Right atrium auricular region (tissue), 2 donors: ENCODE results near the gene OR10H1. TPM values are rescaled to one million over a fixed set of nuclear protein-coding genes. Genes with fewer than 3 reads are reported as not detected.
"Not testable (repeated sequence)": the region's sequence is repeated elsewhere in the genome, so short reads cannot be mapped to it uniquely, and the experiment has no call there.

Source experiments
- DNase-seq: peaks from one replicate; pipeline ENCODE4 v3.0.0-alpha.2; 2019; ENCODE audit warnings: low spot score
- H3K27ac ChIP-seq, 2 donors: fragments of 200-600 bp; sonication (generic); 1 replicate in 1 of 2; 2 replicates in 1 of 2; pipeline ENCODE4 v1.5.1; 2016 to 2019
- H3K27me3 ChIP-seq, 2 donors: fragments of 200-600 bp; sonication (generic); one replicate each; pipeline versions ENCODE4 v1.5.1 to v1.6.0; 2017 to 2019
- H3K36me3 ChIP-seq: fragments of 200-600 bp; sonication (generic); one replicate; pipeline ENCODE4 v1.5.1; 2016
- H3K4me1 ChIP-seq, 2 donors: fragments of 200-600 bp; sonication (generic); one replicate each; pipeline versions ENCODE4 v1.5.1 to v1.6.0; 2017 to 2019
- H3K4me3 ChIP-seq, 2 donors: fragments of 200-600 bp; sonication (generic); 1 replicate in 1 of 2; 2 replicates in 1 of 2; pipeline ENCODE4 v1.5.1; 2017 to 2019; ENCODE audit warnings: mild to moderate bottlenecking in 1 of 2, moderate library complexity in 1 of 2
- H3K9me3 ChIP-seq, 2 donors: fragments of 200-600 bp; sonication (generic); one replicate each; pipeline ENCODE4 v1.5.1; 2019
- CTCF ChIP-seq, 2 donors: fragments of 200-600 bp; sonication (generic); IDR thresholded peaks; one replicate each; pipeline ENCODE4 v1.5.1; 2019; ENCODE audit warnings: antibody characterized with exemption in 2 of 2
- total RNA-seq, 2 donors: library from RNA; depleted of rRNA; stranded (reverse); fragments of >200 nt; gene quantifications; one replicate each; pipeline ENCODE4 v1.1.0, GENCODE V29; 2016

The OR10H1 gene
- total RNA-seq, 2 donors from 2014 or later = not detected

- DNase-seq = no peak
- H3K27ac ChIP-seq = no peak overlapping the region
- no peaks in the 10 kb centered on the region for H3K36me3 ChIP-seq
- H3K27me3 ChIP-seq = no peaks in the 10 kb centered on the region
- no peak for TF ChIP-seq CTCF (IDR thresholded peaks at IDR 0.05)
- H3K4me3 ChIP-seq = no peak overlapping the region
- H3K9me3 ChIP-seq = no peaks in the 10 kb centered on the region
- H3K4me1 ChIP-seq = peaks cover 0 to 8% of the 10 kb centered on the region in 2 donors
Measured at GRCh38 chr19:15838351-15838750, 22.9 kb upstream of the OR10H1 start.

GRCh38 chr19:15837221-15837731 is 21.8 kb upstream of the OR10H1 start:
- peak; percentile 59 for DNase-seq
- peak overlapping the region; percentile 85 to 87 for H3K4me3 ChIP-seq
- H3K4me1 ChIP-seq = peaks cover 0 to 8% of the 10 kb centered on the region in 2 donors
- no peak for TF ChIP-seq CTCF (IDR thresholded peaks at IDR 0.05)
- peak overlapping the region; percentile 97 to 98 for H3K27ac ChIP-seq
- no peaks in the 10 kb centered on the region for H3K27me3 ChIP-seq
- no peaks in the 10 kb centered on the region for H3K9me3 ChIP-seq
- H3K36me3 ChIP-seq = no peaks in the 10 kb centered on the region

- Histone ChIP-seq H3K9me3 (no peaks in the 10 kb centered on the region), H3K27me3 (no peaks in the 10 kb centered on the region), H3K36me3 (no peaks in the 10 kb centered on the region), H3K4me3 (peak overlapping the region; percentile 85 to 87), H3K27ac (peak overlapping the region; percentile 97 to 98), H3K4me1 (peaks cover 0 to 8% of the 10 kb centered on the region in 2 donors)
- DNase-seq = peak; percentile 98
- TF ChIP-seq CTCF (IDR thresholded peaks at IDR 0.05) = no peak
Measured at GRCh38 chr19:15836330-15837220, 21.1 kb upstream of the OR10H1 start.

GRCh38 chr19:15835565-15836329 is 20.3 kb upstream of the OR10H1 start:
- peak overlapping the region; percentile 97 to 98 for H3K27ac ChIP-seq
- not testable (repeated sequence) for H3K9me3 ChIP-seq, H3K36me3 ChIP-seq, H3K4me1 ChIP-seq, DNase-seq, H3K27me3 ChIP-seq
- H3K4me3 ChIP-seq = peak overlapping the region; percentile 85 to 87

- H3K9me3 ChIP-seq, H3K27me3 ChIP-seq, H3K27ac ChIP-seq, H3K36me3 ChIP-seq, H3K4me1 ChIP-seq, DNase-seq, H3K4me3 ChIP-seq: not testable (repeated sequence)
Measured at GRCh38 chr19:15834232-15834631, 18.8 kb upstream of the OR10H1 start.

GRCh38 chr19:15831626-15832025 is 16.2 kb upstream of the OR10H1 start:
- H3K4me1 ChIP-seq = peaks cover 0 to 8% of the 10 kb centered on the region in 2 donors
- no peaks in the 10 kb centered on the region for H3K9me3 ChIP-seq
- no peaks in the 10 kb centered on the region for H3K36me3 ChIP-seq
- no peak overlapping the region for H3K27ac ChIP-seq
- DNase-seq = no peak
- no peak overlapping the region for H3K4me3 ChIP-seq
- no peaks in the 10 kb centered on the region for H3K27me3 ChIP-seq
- TF ChIP-seq CTCF (IDR thresholded peaks at IDR 0.05) = no peak
